ENCODE results near the gene NT5DC3. TPM values are rescaled to one million over a fixed set of nuclear protein-coding genes. Genes with fewer than 3 reads are reported as not detected.

Gene NT5DC3
- polyA plus RNA-seq, 3 donors = 0.27 to 4.8 (median 0.93) TPM

GRCh38 chr12:103865151-103865730, 24.2 kb upstream of the NT5DC3 start:
- WGBS (ENCODE audit: insufficient coverage) = no CpG with 5 or more reads among the region's 2 CpGs

GRCh38 chr12:103864710-103865109, 23.7 kb upstream of the NT5DC3 start:
- no CpG with 5 or more reads among the region's 6 CpGs for WGBS (ENCODE audit: insufficient coverage)
- no peaks in the 10 kb centered on the region for H3K79me2 ChIP-seq (ENCODE audit: insufficient read depth, low read length)
- H3K36me3 ChIP-seq (replicated peaks in 1 of 2; ENCODE audit: control insufficient read depth in 1 of 2, insufficient read depth in 2 of 2, low read length in 2 of 2) = no peaks in the 10 kb centered on the region
- H3K4me3 ChIP-seq (replicated peaks in 1 of 3; ENCODE audit: low read depth in 2 of 3, low read length in 3 of 3) = no peak overlapping the region
- no peaks in the 10 kb centered on the region for H3K9me3 ChIP-seq (replicated peaks in 1 of 2; ENCODE audit: control insufficient read depth in 1 of 2, insufficient read depth in 1 of 2, low read length in 2 of 2)
- Mint-ChIP-seq H3K4me1 (no peaks in the 10 kb centered on the region), H3K36me3 (no peaks in the 10 kb centered on the region), H3K9me3 (no peaks in the 10 kb centered on the region), H3K27me3 (ENCODE audit: low read depth in 3 of 3) (peaks cover 0 to 1% (median 1%) of the 10 kb centered on the region in 3 donors), H3K4me3 (no peak overlapping the region), H3K27ac (no peak overlapping the region)
- no peaks in the 10 kb centered on the region for H3K4me1 ChIP-seq (ENCODE audit: control insufficient read depth in 1 of 2, insufficient read depth in 2 of 2, low read length in 2 of 2)
- H3K27me3 ChIP-seq (ENCODE audit: control insufficient read depth in 2 of 2, insufficient read depth in 2 of 2, low read length in 2 of 2) = no peaks in the 10 kb centered on the region
- no peaks in the 10 kb centered on the region for H4K20me1 ChIP-seq (ENCODE audit: insufficient read depth, low read length)
- no peak overlapping the region for H2AFZ ChIP-seq (ENCODE audit: insufficient read depth, low read depth, low read length, poor library complexity, severe bottlenecking)
- TF ChIP-seq CTCF (IDR thresholded peaks at IDR 0.05) = no peak
- no peak overlapping the region for H3K27ac ChIP-seq (ENCODE audit: low read depth in 1 of 2, low read length in 2 of 2)
- H3K9ac ChIP-seq (ENCODE audit: insufficient read depth, low read length, poor library complexity, severe bottlenecking) = no peak overlapping the region
- no peak for DNase-seq
- intact Hi-C loops (cut with micrococcal nuclease) = loop anchor here in 1 of 2 donors (5.0 kb wide), 1 partner anchor 92 kb away; no protein-coding TSS in a partner anchor
- H3K4me2 ChIP-seq (replicated peaks; ENCODE audit: extremely low read depth, low read length, poor library complexity, severe bottlenecking) = no peak overlapping the region

More at GRCh38 chr12:103865151-103865730, 24.2 kb upstream of the NT5DC3 start:
- H3K4me1 ChIP-seq (ENCODE audit: control insufficient read depth in 1 of 2, insufficient read depth in 2 of 2, low read length in 2 of 2) = no peaks in the 10 kb centered on the region
- H4K20me1 ChIP-seq (ENCODE audit: insufficient read depth, low read length) = no peaks in the 10 kb centered on the region
- no peak for DNase-seq
- H3K4me1 Mint-ChIP-seq = no peaks in the 10 kb centered on the region
- H3K36me3 ChIP-seq (replicated peaks in 1 of 2; ENCODE audit: control insufficient read depth in 1 of 2, insufficient read depth in 2 of 2, low read length in 2 of 2) = no peaks in the 10 kb centered on the region
- no peaks in the 10 kb centered on the region for H3K9me3 ChIP-seq (replicated peaks in 1 of 2; ENCODE audit: control insufficient read depth in 1 of 2, insufficient read depth in 1 of 2, low read length in 2 of 2)
- no peaks in the 10 kb centered on the region for H3K27me3 ChIP-seq (ENCODE audit: control insufficient read depth in 2 of 2, insufficient read depth in 2 of 2, low read length in 2 of 2)
- no peak for TF ChIP-seq CTCF (IDR thresholded peaks at IDR 0.05)
- no peaks in the 10 kb centered on the region for H3K9me3 Mint-ChIP-seq
- H3K27me3 Mint-ChIP-seq (ENCODE audit: low read depth in 3 of 3) = peaks cover 0 to 1% (median 1%) of the 10 kb centered on the region in 3 donors
- no peak overlapping the region for H3K27ac Mint-ChIP-seq
- no peak overlapping the region for H3K27ac ChIP-seq (ENCODE audit: low read depth in 1 of 2, low read length in 2 of 2)
- H3K4me3 Mint-ChIP-seq = no peak overlapping the region
- intact Hi-C loops (cut with micrococcal nuclease) = loop anchor here in 1 of 2 donors (5.0 kb wide), 1 partner anchor 93 kb away; no protein-coding TSS in a partner anchor
- H3K9ac ChIP-seq (ENCODE audit: insufficient read depth, low read length, poor library complexity, severe bottlenecking) = no peak overlapping the region
- H3K4me2 ChIP-seq (replicated peaks; ENCODE audit: extremely low read depth, low read length, poor library complexity, severe bottlenecking) = no peak overlapping the region
- H3K79me2 ChIP-seq (ENCODE audit: insufficient read depth, low read length) = no peaks in the 10 kb centered on the region
- H2AFZ ChIP-seq (ENCODE audit: insufficient read depth, low read depth, low read length, poor library complexity, severe bottlenecking) = no peak overlapping the region
- no peaks in the 10 kb centered on the region for H3K36me3 Mint-ChIP-seq
- H3K4me3 ChIP-seq (replicated peaks in 1 of 3; ENCODE audit: low read depth in 2 of 3, low read length in 3 of 3) = no peak overlapping the region
